ENCODE measurements around the gene RGS10.

The RGS10 gene

DNA sequence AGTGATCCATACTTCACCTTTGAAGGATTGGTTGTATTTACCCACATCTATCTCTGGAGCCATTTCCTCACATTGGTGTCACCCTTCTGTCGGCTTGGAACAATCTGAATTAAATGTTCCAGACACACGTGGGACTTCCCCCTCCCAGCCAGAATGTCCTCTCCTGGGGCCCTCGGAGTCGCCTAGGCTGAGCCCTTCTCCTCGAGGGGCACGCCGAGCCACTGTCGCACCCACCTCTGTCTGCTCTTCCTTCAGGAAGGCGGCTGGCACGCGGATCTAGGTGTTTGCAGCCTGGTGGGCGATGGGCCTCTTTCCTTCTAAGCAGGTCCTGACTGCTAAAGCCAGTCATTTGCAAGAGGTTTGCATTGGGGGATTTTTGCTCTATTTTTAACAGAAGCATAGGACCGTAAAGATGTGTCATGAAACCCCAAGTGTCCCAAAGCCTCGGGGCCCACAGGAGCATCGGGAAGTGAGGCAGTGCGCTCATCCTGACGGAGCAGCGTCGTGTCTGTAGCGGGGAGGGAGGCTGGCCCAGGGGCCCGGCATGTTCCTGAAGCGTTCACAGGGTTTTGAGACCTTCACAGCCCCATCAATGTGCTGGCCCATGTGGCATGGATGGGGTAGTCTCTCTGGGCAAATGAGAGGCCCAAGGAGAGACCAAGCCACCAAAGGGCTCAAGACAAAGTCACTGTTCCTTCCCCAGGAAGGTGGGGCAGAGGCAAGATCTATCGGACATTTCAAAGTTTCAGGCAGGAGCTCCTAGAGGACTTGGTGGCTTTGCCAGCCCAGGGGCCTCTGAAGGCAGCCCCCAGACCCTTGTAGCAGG, 86.7 kb downstream of the RGS10 start:
- DNase-seq (ENCODE audit: low read depth) = no peak
- no peak overlapping the region for H3K4me3 ChIP-seq (ENCODE audit: low read depth, low read length)
- TF ChIP-seq, protein P1, sequence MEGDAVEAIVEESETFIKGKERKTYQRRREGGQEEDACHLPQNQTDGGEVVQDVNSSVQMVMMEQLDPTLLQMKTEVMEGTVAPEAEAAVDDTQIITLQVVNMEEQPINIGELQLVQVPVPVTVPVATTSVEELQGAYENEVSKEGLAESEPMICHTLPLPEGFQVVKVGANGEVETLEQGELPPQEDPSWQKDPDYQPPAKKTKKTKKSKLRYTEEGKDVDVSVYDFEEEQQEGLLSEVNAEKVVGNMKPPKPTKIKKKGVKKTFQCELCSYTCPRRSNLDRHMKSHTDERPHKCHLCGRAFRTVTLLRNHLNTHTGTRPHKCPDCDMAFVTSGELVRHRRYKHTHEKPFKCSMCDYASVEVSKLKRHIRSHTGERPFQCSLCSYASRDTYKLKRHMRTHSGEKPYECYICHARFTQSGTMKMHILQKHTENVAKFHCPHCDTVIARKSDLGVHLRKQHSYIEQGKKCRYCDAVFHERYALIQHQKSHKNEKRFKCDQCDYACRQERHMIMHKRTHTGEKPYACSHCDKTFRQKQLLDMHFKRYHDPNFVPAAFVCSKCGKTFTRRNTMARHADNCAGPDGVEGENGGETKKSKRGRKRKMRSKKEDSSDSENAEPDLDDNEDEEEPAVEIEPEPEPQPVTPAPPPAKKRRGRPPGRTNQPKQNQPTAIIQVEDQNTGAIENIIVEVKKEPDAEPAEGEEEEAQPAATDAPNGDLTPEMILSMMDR (IDR thresholded peaks at IDR 0.05; ENCODE audit: low read depth, low read length, missing control alignments) = no peak

DNA sequence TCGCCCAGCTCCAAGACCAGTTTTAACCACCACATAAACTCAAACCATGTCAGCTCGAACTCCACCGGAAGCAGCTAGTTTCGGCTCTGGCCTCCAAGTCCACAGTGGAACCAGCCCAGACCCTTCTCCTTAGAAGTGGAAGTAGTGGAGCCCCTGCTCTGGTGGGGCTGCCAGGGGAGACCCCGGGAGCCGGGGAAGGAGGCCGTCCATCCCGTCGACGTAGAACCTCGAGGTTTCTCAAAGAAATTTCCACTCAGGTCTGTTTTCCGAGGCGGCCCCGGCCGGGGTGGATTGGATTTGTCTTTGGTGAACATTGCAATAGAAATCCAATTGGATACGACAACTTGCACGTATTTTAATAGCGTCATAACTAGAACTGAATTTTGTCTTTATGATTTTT, 87.5 kb downstream of the RGS10 start:
- TF ChIP-seq, protein P1 (IDR thresholded peaks at IDR 0.05; ENCODE audit: low read depth, low read length, missing control alignments) = no peak
- DNase-seq (ENCODE audit: low read depth) = no peak
- H3K4me3 ChIP-seq (ENCODE audit: low read depth, low read length) = no peak overlapping the region

DNA sequence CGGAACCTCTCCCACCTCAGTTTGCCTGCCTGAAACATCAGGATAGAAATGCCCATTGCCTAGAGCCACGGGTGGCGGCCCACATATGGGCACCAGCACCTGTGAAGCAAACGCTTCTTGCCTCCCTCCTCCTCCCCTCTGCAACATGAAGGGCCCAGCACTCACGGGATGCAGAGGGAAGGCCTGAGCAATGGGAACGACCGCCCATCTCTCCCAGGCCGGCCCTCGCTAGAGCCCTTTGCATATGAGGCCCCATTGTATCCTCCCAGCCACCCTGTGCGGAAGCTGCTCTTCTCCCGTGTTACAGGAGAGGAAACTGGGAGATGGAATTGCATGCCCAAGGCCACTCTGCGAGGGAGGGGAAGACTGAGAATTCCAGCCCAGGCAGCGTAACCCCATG, 88.2 kb downstream of the RGS10 start:
- no peak overlapping the region for H3K4me3 ChIP-seq (ENCODE audit: low read depth, low read length)
- TF ChIP-seq, protein P1 (IDR thresholded peaks at IDR 0.05; ENCODE audit: low read depth, low read length, missing control alignments) = no peak
- no peak for DNase-seq (ENCODE audit: low read depth)

GRCh38 chr10:119453313-119453712, 89.2 kb downstream of the RGS10 start:
- no peak for DNase-seq (ENCODE audit: low read depth)

GRCh38 chr10:119452396-119452795, 90.1 kb downstream of the RGS10 start:
- TF ChIP-seq, protein P1 (IDR thresholded peaks at IDR 0.05; ENCODE audit: low read depth, low read length, missing control alignments) = no peak
- DNase-seq (ENCODE audit: low read depth) = no peak
- no peak overlapping the region for H3K4me3 ChIP-seq (ENCODE audit: low read depth, low read length)

More at GRCh38 chr10:119453313-119453712, 89.2 kb downstream of the RGS10 start:
- no peak overlapping the region for H3K4me3 ChIP-seq (ENCODE audit: low read depth, low read length)
- TF ChIP-seq, protein P1 (IDR thresholded peaks at IDR 0.05; ENCODE audit: low read depth, low read length, missing control alignments) = no peak

- H3K4me3 ChIP-seq (ENCODE audit: low read depth, low read length) = no peak overlapping the region
- TF ChIP-seq, protein P1 (IDR thresholded peaks at IDR 0.05; ENCODE audit: low read depth, low read length, missing control alignments) = no peak
- no peak for DNase-seq (ENCODE audit: low read depth)
Measured at GRCh38 chr10:119451300-119451896, 91.1 kb downstream of the RGS10 start.
